Activated CD4-positive, alpha-beta T cell treated with anti-CD3 and anti-CD28 coated beads, Interleukin-2, amount 50 U/mL, for 24 hours (primary cell): ENCODE measurements around the gene PSAP.

ENCODE experiments used
- DNase-seq, 2 donors: peaks; one replicate each; pipeline ENCODE4 v3.0.0-alpha.2; 2020; ENCODE audit warnings: low read depth in 1 of 2, low spot score in 1 of 2

PSAP gene

DNA sequence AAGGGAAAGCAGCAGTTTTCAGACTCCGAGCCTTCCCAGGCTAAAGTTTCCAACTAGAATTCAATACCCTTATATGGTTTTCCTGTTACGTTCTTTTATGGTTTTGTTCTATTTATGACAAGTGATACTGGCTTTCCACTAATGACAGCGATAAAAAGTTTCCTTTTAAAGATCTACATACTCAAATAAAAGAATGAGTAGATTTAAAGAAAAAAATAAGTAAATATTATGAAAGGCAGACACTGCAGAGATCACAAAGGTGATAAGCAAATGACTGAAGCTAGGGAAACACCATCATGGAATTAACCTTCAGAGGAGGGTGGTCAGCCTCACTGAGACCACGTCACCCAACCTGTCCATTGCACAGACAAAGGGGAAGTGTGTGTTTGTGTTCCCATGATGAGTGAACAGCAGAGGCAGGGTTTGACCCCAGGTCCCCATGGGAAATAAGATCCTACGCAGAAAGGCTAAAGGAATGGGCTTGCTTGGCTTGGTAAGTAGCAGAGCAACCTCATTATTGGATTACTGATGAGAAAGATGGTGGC is 81.7 kb downstream of the PSAP start:
- DNase-seq, result no peak

DNA sequence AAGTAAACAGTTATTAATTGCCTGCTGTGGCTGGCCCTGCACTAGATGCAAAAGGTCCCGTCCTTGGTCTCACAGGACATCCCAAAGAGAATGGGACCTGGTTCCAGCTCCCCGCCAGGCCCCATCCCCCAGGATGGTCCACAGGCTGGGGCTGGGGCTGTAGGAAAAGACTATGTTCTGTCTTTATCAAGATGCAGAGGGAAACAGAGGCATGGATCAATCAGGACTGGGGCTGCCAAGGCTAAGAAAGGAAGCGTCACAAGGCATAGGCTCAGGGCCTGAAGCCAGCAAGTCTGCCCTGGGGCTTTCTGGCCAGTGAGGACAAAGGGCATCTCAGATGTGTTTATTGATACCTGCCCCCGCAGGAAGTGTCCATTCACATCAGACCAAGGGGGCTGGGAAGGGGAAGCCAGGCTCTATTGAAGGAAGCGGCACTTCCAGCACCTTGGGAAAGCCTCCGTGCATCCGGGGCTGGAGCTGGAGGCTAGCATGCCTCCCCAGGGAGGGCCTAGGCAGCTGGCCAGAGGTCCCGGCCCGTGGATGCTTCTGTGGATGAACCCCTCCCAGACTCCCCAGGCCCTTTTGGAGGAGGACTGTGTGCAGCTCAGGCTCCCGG is 83.5 kb downstream of the PSAP start:
- no peak for DNase-seq

DNA sequence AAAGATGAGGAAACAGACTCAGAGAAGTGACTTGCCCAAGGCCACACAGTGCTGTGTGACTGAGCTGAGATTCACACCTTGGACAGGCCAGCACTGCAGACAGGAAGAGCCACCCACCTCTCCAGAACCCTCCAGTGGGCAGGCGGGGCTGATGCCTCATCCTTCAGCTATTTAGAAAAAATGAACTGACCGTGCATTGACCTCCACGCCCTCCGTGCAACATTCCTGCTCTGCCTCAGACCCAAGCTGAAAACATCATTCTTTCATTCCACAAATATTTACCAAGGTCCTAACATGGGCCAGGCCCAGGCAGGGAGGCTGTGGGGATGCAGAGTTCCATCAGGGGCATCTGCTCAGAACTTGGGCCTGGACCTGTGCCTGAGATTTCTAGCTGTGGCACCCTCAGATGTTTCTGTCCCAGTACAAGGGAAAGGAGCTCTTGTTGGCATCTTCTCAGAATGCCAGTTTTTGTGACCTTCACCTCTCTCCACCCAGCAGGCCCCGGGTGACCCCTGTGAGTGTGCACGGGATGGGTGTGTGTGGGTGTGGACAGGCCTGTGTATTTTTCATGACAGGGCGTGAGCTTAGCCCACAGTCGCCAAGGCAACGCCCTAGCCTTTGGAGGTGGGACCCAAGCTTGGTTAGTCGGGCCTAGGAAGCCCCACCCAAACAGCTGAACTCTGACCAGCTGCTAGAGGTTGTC is 84.2 kb downstream of the PSAP start:
- DNase-seq, result no peak
